ENCODE data around the gene MLXIPL. TPM values are rescaled to one million over a fixed set of nuclear protein-coding genes. Genes with fewer than 3 reads are reported as not detected.

Gene MLXIPL
- total RNA-seq, 2 experiments from 2014 or later: not detected

- Histone ChIP-seq H4K20me1 (ENCODE audit: insufficient read depth, low read length) (no peaks in the 10 kb centered on the region; the same call in none of the 2 replicates), H3K9me3 (ENCODE audit: low read length) (no peaks in the 10 kb centered on the region), H3K9me2 (ENCODE audit: insufficient read depth, low read length) (no peaks in the 10 kb centered on the region), H3K4me3 (ENCODE audit: low read depth, low read length, poor library complexity, severe bottlenecking) (no peak overlapping the region), H3K4me2 (ENCODE audit: low read length) (no peak overlapping the region), H3K27ac (ENCODE audit: low read depth, low read length, poor library complexity, severe bottlenecking) (no peak overlapping the region), H2AFZ (ENCODE audit: low read length) (no peak overlapping the region), H3K4me1 (ENCODE audit: insufficient read depth, low read length, poor library complexity, severe bottlenecking) (peaks cover 13% of the 10 kb centered on the region), H3K79me2 (ENCODE audit: insufficient read depth, low read depth, low read length) (peaks cover 16% of the 10 kb centered on the region), H3K36me3 (ENCODE audit: insufficient read depth, low read length) (peaks cover 72% of the 10 kb centered on the region)
- intact Hi-C loops (cut with micrococcal nuclease; ENCODE audit: unreplicated experiment): no loop called here
- TF ChIP-seq EZH2phosphoT487 (IDR thresholded peaks at IDR 0.05; ENCODE audit: borderline replicate concordance, low read depth, low read length): no peak
- TF ChIP-seq CTCF (conservative IDR thresholded peaks at IDR 0.05; ENCODE audit: low read length): no peak
- BruUV-seq (replicated peaks): no TSS peak
- ChIA-PET CTCF (ENCODE audit: unreplicated experiment) (no interaction called here), POLR2A (no interaction called here)
- DNase-seq (ENCODE audit: low spot score): no peak
Observed at GRCh38 chr7:73572767-73573186, 51.5 kb downstream of the MLXIPL start.

GRCh38 chr7:73570977-73571376 lies 53.3 kb downstream of the MLXIPL start:
- TF ChIP-seq EZH2phosphoT487 (IDR thresholded peaks at IDR 0.05; ENCODE audit: borderline replicate concordance, low read depth, low read length) (no peak), CTCF (conservative IDR thresholded peaks at IDR 0.05; ENCODE audit: low read length) (no peak)
- Histone ChIP-seq H3K27ac (ENCODE audit: low read depth, low read length, poor library complexity, severe bottlenecking) (no peak overlapping the region), H4K20me1 (ENCODE audit: insufficient read depth, low read length) (no peaks in the 10 kb centered on the region), H3K4me2 (ENCODE audit: low read length) (no peak overlapping the region), H3K4me3 (ENCODE audit: low read depth, low read length, poor library complexity, severe bottlenecking) (no peak overlapping the region), H3K9me2 (ENCODE audit: insufficient read depth, low read length) (no peaks in the 10 kb centered on the region), H3K36me3 (ENCODE audit: insufficient read depth, low read length) (peaks cover 67% of the 10 kb centered on the region), H2AFZ (ENCODE audit: low read length) (no peak overlapping the region), H3K9me3 (ENCODE audit: low read length) (no peaks in the 10 kb centered on the region), H3K4me1 (ENCODE audit: insufficient read depth, low read length, poor library complexity, severe bottlenecking) (no peaks in the 10 kb centered on the region), H3K79me2 (ENCODE audit: insufficient read depth, low read depth, low read length) (no peaks in the 10 kb centered on the region)
- CTCF ChIA-PET (ENCODE audit: unreplicated experiment): no interaction called here
- POLR2A ChIA-PET: no interaction called here
- intact Hi-C loops (cut with micrococcal nuclease; ENCODE audit: unreplicated experiment): no loop called here
- BruUV-seq (replicated peaks): no TSS peak
- DNase-seq (ENCODE audit: low spot score): no peak

- Histone ChIP-seq H3K4me2 (ENCODE audit: low read length) (no peak overlapping the region), H3K9me2 (ENCODE audit: insufficient read depth, low read length) (no peaks in the 10 kb centered on the region), H4K20me1 (ENCODE audit: insufficient read depth, low read length) (no peaks in the 10 kb centered on the region), H3K27ac (ENCODE audit: low read depth, low read length, poor library complexity, severe bottlenecking) (no peak overlapping the region), H3K4me1 (ENCODE audit: insufficient read depth, low read length, poor library complexity, severe bottlenecking) (no peaks in the 10 kb centered on the region), H3K79me2 (ENCODE audit: insufficient read depth, low read depth, low read length) (no peaks in the 10 kb centered on the region), H2AFZ (ENCODE audit: low read length) (no peak overlapping the region), H3K36me3 (ENCODE audit: insufficient read depth, low read length) (peaks cover 65% of the 10 kb centered on the region), H3K9me3 (ENCODE audit: low read length) (no peaks in the 10 kb centered on the region), H3K4me3 (ENCODE audit: low read depth, low read length, poor library complexity, severe bottlenecking) (no peak overlapping the region)
- TF ChIP-seq CTCF (conservative IDR thresholded peaks at IDR 0.05; ENCODE audit: low read length) (no peak), EZH2phosphoT487 (IDR thresholded peaks at IDR 0.05; ENCODE audit: borderline replicate concordance, low read depth, low read length) (no peak)
- POLR2A ChIA-PET: no interaction called here
- intact Hi-C loops (cut with micrococcal nuclease; ENCODE audit: unreplicated experiment): no loop called here
- no peak for DNase-seq (ENCODE audit: low spot score)
- BruUV-seq (replicated peaks): no TSS peak
- CTCF ChIA-PET (ENCODE audit: unreplicated experiment): no interaction called here
Observed at GRCh38 chr7:73570521-73570920, 53.8 kb downstream of the MLXIPL start.
